ENCODE results near the gene CD69. TPM values are rescaled to one million over a fixed set of nuclear protein-coding genes. Genes with fewer than 3 reads are reported as not detected.

The CD69 gene
- total RNA-seq, 1 experiment from 2014 or later: not detected

GRCh38 chr12:9750276-9751203, 10.2 kb downstream of the CD69 start:
- Histone ChIP-seq H3K14ac (ENCODE audit: insufficient read depth, low read length) (no peak overlapping the region), H2AFZ (ENCODE audit: low read length) (no peak overlapping the region), H3K27me3 (ENCODE audit: insufficient read depth, low read length) (no peaks in the 10 kb centered on the region), H2BK5ac (ENCODE audit: insufficient read length, low read length) (no peak overlapping the region), H2BK12ac (ENCODE audit: insufficient read length, low read depth, low read length) (no peak overlapping the region), H2BK15ac (ENCODE audit: low read depth, low read length) (no peak overlapping the region), H3K4me2 (ENCODE audit: insufficient read depth, insufficient read length, low read length) (no peak overlapping the region), H3K79me2 (ENCODE audit: insufficient read depth, low read length) (no peaks in the 10 kb centered on the region), H3T11ph (ENCODE audit: low read length) (no peak overlapping the region), H3K79me1 (ENCODE audit: insufficient read depth, low read depth, low read length, poor library complexity, severe bottlenecking) (no peaks in the 10 kb centered on the region), H2BK120ac (ENCODE audit: low read depth, low read length, poor library complexity, severe bottlenecking) (no peak overlapping the region), H2AK5ac (ENCODE audit: insufficient read length, low read length) (no peak overlapping the region), H3K56ac (ENCODE audit: insufficient read length, low read depth, low read length) (no peak overlapping the region), H2BK20ac (ENCODE audit: low read depth, low read length, poor library complexity, severe bottlenecking) (no peak overlapping the region), H3K9ac (ENCODE audit: extremely low read depth, insufficient read length, low read length) (no peak overlapping the region), H3K23ac (ENCODE audit: insufficient read length, low read depth, low read length) (no peak overlapping the region), H4K8ac (replicated peaks; ENCODE audit: insufficient read length, low read depth, low read length) (no peak overlapping the region), H3K4me1 (ENCODE audit: insufficient read depth, low read length) (no peaks in the 10 kb centered on the region), H3K23me2 (ENCODE audit: insufficient read length, low read depth, low read length, poor library complexity, severe bottlenecking) (no peaks in the 10 kb centered on the region), H4K91ac (ENCODE audit: insufficient read length, low read depth, low read length) (no peak overlapping the region), H3K4ac (ENCODE audit: low read depth, low read length) (no peak overlapping the region), H4K5ac (ENCODE audit: insufficient read length, low read depth, low read length) (no peak overlapping the region), H3K18ac (ENCODE audit: insufficient read length, low read depth, low read length) (no peak overlapping the region), H3K27ac (ENCODE audit: insufficient read length, low read depth, low read length) (no peak overlapping the region), H3K9me3 (ENCODE audit: control insufficient read depth, low read depth, low read length) (no peaks in the 10 kb centered on the region), H4K20me1 (ENCODE audit: control insufficient read depth, insufficient read depth, insufficient read length) (no peaks in the 10 kb centered on the region)
- peaks cover 12 to 19% of the 10 kb centered on the region in 2 experiments for H3K4me1 Mint-ChIP-seq
- no peak overlapping the region for H3K4me3 Mint-ChIP-seq
- DNase-seq: peak; percentile 57
- no peaks in the 10 kb centered on the region for H3K36me3 Mint-ChIP-seq (ENCODE audit: insufficient read depth in 1 of 3, low read depth in 3 of 3)
- no peaks in the 10 kb centered on the region for H3K9me3 Mint-ChIP-seq
- H3K27ac Mint-ChIP-seq: no peak overlapping the region
- peak; percentile 96 for TF ChIP-seq CTCF (conservative IDR thresholded peaks at IDR 0.05)
- no peaks in the 10 kb centered on the region for H3K27me3 Mint-ChIP-seq (ENCODE audit: low read depth)
- no CpG with 5 or more reads among the region's 20 CpGs for WGBS (ENCODE audit: extremely low coverage, insufficient read length, low lambda C conversion rate)

All from H9 (cell line).